BLaER1 (cell line): ENCODE measurements around the gene HMX1.

Experiments used
- H3K27ac ChIP-seq: shearing (Covaris generic); formaldehyde crosslinking; 2 replicates; pipeline ENCODE4 v1.8.1; 2022
- H3K27me3 ChIP-seq: shearing (Covaris generic); formaldehyde crosslinking; 2 replicates; pipeline ENCODE4 v1.8.1; 2022
- H3K36me3 ChIP-seq: shearing (Covaris generic); formaldehyde crosslinking; 2 replicates; pipeline ENCODE4 v1.8.1; 2022
- H3K4me1 ChIP-seq: shearing (Covaris generic); formaldehyde crosslinking; 2 replicates; pipeline ENCODE4 v1.8.1; 2022
- H3K4me2 ChIP-seq: shearing (Covaris generic); formaldehyde crosslinking; 2 replicates; pipeline ENCODE4 v1.8.1; 2022
- H3K4me3 ChIP-seq: shearing (Covaris generic); formaldehyde crosslinking; 2 replicates; pipeline ENCODE4 v1.8.1; 2022
- H3K9ac ChIP-seq: shearing (Covaris generic); formaldehyde crosslinking; 2 replicates; pipeline ENCODE4 v1.8.1; 2022
- H3K9me3 ChIP-seq: shearing (Covaris generic); formaldehyde crosslinking; 2 replicates; pipeline ENCODE4 v1.8.1; 2022
- H4K20me1 ChIP-seq: shearing (Covaris generic); formaldehyde crosslinking; 2 replicates; pipeline ENCODE4 v1.8.1; 2022
- Cebpa-rat ChIP-seq: shearing (Covaris generic); IDR thresholded peaks from 2 replicates; pipeline ENCODE4 v1.8.1; 2022

Gene HMX1

GRCh38 chr4:8915201-8916200 lies 43.9 kb upstream of the HMX1 start:
- Histone ChIP-seq H3K9ac (no peak overlapping the region), H3K4me1 (peaks cover 13% of the 10 kb centered on the region), H3K36me3 (no peaks in the 10 kb centered on the region), H3K4me3 (no peak overlapping the region), H3K27ac (no peak overlapping the region), H3K9me3 (no peaks in the 10 kb centered on the region), H3K27me3 (no peaks in the 10 kb centered on the region), H3K4me2 (no peak overlapping the region), H4K20me1 (no peaks in the 10 kb centered on the region; the same call in 1 of the 2 replicates)
- no peak for TF ChIP-seq Cebpa-rat

GRCh38 chr4:8914461-8915171 lies 43.0 kb upstream of the HMX1 start:
- no peak overlapping the region for H3K9ac ChIP-seq
- no peaks in the 10 kb centered on the region for H3K9me3 ChIP-seq
- TF ChIP-seq Cebpa-rat = no peak
- H3K4me2 ChIP-seq = no peak overlapping the region
- H3K27ac ChIP-seq = no peak overlapping the region
- H3K27me3 ChIP-seq = no peaks in the 10 kb centered on the region
- H3K4me1 ChIP-seq = peaks cover 15% of the 10 kb centered on the region
- no peak overlapping the region for H3K4me3 ChIP-seq
- H4K20me1 ChIP-seq = no peaks in the 10 kb centered on the region; the same call in 1 of the 2 replicates
- H3K36me3 ChIP-seq = no peaks in the 10 kb centered on the region

DNA sequence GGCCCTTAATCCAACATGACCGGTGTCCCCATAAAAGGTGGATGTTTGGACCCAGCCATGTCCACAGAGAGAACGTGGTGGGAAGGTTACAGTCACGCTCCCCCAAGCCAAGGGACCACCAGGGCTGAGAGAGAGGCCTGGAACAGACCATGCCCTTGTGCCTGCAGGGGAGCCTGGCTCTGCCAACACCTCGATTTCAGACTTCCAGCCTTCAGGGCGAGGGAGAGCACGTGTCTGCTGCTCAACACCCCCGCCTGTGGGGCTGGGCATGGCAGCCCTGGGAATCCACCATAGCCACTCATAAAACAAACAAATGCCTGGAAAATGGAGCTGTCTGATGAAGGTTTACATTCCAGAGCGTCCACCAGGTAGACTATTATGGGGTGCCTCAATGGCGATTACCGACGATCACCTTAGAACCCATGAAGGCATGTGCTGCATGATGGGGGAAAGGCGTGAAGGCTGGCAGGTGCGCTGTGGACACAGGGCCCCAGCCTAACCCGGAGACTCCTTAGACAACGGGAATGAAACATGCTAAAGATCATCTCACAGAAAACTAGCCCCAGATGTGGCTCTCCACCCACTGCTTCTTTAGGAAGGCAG lies 42.3 kb upstream of the HMX1 start:
- Histone ChIP-seq H3K27ac (no peak overlapping the region), H3K36me3 (no peaks in the 10 kb centered on the region), H3K9me3 (no peaks in the 10 kb centered on the region), H4K20me1 (no peaks in the 10 kb centered on the region; the same call in 1 of the 2 replicates), H3K4me1 (peaks cover 21% of the 10 kb centered on the region), H3K4me2 (no peak overlapping the region), H3K27me3 (no peaks in the 10 kb centered on the region), H3K4me3 (no peak overlapping the region), H3K9ac (no peak overlapping the region)
- TF ChIP-seq Cebpa-rat = no peak

DNA sequence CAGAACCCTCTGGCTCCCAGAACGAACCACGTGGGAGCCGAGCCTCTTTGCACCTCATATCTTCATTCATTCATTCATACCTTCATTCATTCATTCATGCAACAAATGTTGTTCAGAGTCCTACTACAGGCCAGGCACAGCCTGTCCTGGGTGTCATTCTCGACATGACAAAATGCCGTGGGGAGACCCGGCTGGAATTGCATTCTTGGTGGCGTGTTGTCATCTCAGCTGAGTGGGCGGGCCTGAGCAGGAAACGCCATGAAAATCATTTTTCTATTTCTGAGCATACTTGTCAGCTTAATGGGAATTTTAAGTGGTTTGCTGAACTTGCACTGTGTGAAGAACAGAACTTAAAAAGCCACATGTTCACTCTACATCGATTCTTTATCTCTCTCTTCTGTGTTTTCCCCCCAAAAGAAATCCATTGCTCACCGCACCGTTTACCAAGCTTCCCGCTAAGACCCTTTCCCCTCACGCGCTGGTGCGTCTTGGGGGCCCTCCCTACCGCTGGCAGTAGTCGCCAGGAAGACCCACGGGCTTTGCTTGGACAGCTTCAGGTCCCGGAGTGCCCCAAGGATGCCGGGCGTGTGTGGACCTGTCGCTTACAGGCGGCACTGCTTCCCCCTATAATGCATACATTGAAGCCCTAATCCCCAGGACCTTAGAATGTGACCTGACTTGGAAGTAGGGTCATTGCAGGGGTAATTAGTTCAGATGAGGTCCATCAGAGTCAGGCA lies 41.6 kb upstream of the HMX1 start:
- Histone ChIP-seq H4K20me1 (no peaks in the 10 kb centered on the region; the same call in 1 of the 2 replicates), H3K27me3 (no peaks in the 10 kb centered on the region), H3K9ac (no peak overlapping the region), H3K4me2 (no peak overlapping the region), H3K27ac (no peak overlapping the region), H3K4me3 (no peak overlapping the region), H3K36me3 (no peaks in the 10 kb centered on the region), H3K4me1 (peaks cover 25% of the 10 kb centered on the region), H3K9me3 (no peaks in the 10 kb centered on the region)
- no peak for TF ChIP-seq Cebpa-rat

- H3K9ac ChIP-seq = no peak overlapping the region
- TF ChIP-seq Cebpa-rat = no peak
- H3K36me3 ChIP-seq = no peaks in the 10 kb centered on the region
- no peak overlapping the region for H3K27ac ChIP-seq
- no peaks in the 10 kb centered on the region for H3K9me3 ChIP-seq
- no peak overlapping the region for H3K4me3 ChIP-seq
- H3K4me1 ChIP-seq = peaks cover 23% of the 10 kb centered on the region
- H4K20me1 ChIP-seq = no peaks in the 10 kb centered on the region; the same call in 1 of the 2 replicates
- no peak overlapping the region for H3K4me2 ChIP-seq
- no peaks in the 10 kb centered on the region for H3K27me3 ChIP-seq
Measured at GRCh38 chr4:8912506-8912905, 40.9 kb upstream of the HMX1 start.

DNA sequence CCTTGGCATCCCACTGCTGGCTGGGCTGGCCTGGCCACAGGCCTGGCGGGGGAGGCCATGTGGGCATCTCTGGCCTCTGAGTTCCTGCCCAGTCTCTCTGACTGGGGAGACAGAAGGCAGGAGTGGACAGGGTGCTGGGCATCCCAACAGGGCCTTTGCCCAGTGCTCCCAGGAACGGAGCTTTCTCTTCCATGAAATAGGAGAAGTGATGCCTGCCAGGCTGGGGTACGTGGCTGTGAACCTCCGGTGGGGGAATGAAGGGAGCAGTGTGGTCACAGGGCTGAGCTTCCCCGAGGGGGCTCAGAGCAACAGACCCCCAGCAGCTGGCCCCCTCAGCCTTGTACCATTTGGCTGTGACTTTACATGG lies 40.4 kb upstream of the HMX1 start:
- no peak for TF ChIP-seq Cebpa-rat
- Histone ChIP-seq H3K4me3 (no peak overlapping the region), H3K36me3 (no peaks in the 10 kb centered on the region), H3K9ac (no peak overlapping the region), H4K20me1 (no peaks in the 10 kb centered on the region), H3K4me1 (peaks cover 27% of the 10 kb centered on the region), H3K27ac (no peak overlapping the region), H3K4me2 (no peak overlapping the region), H3K9me3 (no peaks in the 10 kb centered on the region), H3K27me3 (no peaks in the 10 kb centered on the region)

GRCh38 chr4:8911316-8912088 lies 39.9 kb upstream of the HMX1 start:
- no peak overlapping the region for H3K4me3 ChIP-seq
- no peak overlapping the region for H3K9ac ChIP-seq
- H3K36me3 ChIP-seq = no peaks in the 10 kb centered on the region
- H4K20me1 ChIP-seq = no peaks in the 10 kb centered on the region
- TF ChIP-seq Cebpa-rat = no peak
- H3K4me2 ChIP-seq = no peak overlapping the region
- H3K27ac ChIP-seq = no peak overlapping the region
- H3K27me3 ChIP-seq = no peaks in the 10 kb centered on the region
- H3K4me1 ChIP-seq = peaks cover 33% of the 10 kb centered on the region
- no peaks in the 10 kb centered on the region for H3K9me3 ChIP-seq

DNA sequence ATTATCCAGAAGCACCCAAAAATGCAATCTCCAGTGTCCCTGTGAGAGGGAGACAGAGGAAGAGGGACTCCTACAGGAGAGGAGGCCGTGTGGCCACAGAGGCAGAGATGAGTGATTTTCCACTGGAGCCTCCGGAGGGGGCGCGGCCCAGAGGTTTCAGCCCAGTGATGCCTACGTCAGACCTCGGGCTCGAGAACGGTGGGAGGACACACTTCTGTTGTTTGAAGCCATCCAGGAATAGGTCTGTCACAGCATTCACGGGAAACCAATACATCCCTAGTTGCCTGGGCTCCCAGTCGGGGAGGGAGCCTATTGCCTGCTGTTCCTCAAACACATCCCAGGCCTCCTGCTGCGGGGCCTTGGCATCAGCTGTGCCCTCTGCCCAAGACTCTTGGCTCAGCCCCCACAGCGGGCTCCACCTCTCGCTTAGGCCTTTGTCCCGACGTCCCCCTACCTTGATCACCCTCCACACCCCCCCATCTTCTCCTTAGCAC lies 39.2 kb upstream of the HMX1 start:
- no peak overlapping the region for H3K4me3 ChIP-seq
- no peaks in the 10 kb centered on the region for H3K36me3 ChIP-seq
- no peaks in the 10 kb centered on the region for H3K27me3 ChIP-seq
- no peak for TF ChIP-seq Cebpa-rat
- H3K4me2 ChIP-seq = no peak overlapping the region
- H3K9ac ChIP-seq = no peak overlapping the region
- H3K27ac ChIP-seq = no peak overlapping the region
- peaks cover 39% of the 10 kb centered on the region for H3K4me1 ChIP-seq
- no peaks in the 10 kb centered on the region for H4K20me1 ChIP-seq
- no peaks in the 10 kb centered on the region for H3K9me3 ChIP-seq
